ENCODE results near the gene SKP2.

The SKP2 gene

DNA sequence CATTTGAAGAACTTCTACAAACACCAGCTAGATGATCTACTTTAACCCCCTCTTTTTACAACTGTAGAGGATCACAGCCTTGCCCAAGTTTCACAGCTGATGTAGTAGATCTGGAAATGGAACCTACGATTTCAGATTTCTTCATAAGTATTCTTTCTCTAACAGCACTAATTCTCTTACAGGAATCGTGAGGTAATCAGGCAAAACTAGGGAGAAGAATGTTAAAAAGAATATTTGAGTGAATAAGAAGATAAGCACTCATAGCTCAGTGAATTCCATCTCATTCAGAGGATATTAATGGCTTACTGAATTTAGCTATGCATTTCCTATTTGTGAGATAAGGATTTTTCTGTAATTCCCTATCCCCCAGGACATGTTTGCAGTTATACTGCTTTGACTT, 47.7 kb downstream of the SKP2 start:
- no peak for DNase-seq (ENCODE audit: low read depth in 2 of 2)

DNA sequence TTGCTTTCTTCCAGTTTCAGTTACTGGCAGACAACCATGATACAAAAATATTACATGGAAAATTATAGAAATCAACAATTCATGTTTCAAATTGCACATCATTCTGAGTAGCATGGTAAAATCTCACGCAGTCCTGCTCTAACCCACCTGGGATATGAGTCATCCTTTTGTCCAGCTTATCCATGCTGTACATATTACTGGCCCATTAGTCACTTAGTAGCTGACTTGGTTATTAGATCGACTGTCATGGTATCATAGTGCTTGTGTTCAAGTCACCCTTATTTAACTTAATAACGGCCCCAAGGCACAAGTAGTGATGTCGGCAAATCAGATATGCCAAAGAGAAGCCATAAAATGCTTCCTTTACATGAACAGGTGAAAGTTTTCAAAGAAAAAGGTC, 48.6 kb downstream of the SKP2 start:
- DNase-seq (ENCODE audit: low read depth in 2 of 2), result no peak

DNA sequence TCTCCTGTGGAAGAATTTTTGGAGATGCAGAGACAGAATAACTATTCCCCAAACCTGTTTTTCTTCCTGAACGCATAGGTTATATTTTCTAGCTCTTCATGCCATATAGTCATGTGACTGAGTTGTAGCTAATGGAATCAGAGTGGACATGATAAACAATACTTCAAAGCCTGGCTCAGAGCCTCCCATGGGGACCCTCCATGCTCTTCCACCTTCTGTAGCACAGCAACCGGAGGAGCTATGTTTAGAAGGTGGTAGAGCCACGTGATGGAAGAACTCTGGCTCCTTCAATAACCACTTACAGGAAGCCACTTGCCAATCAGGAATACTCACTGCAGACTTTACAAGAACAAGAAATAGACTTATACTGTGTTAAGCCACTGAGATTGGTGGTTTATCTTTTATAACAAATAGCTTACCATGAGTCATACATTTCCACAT, 50.6 kb downstream of the SKP2 start:
- DNase-seq (ENCODE audit: low read depth in 2 of 2), result no peak

DNA sequence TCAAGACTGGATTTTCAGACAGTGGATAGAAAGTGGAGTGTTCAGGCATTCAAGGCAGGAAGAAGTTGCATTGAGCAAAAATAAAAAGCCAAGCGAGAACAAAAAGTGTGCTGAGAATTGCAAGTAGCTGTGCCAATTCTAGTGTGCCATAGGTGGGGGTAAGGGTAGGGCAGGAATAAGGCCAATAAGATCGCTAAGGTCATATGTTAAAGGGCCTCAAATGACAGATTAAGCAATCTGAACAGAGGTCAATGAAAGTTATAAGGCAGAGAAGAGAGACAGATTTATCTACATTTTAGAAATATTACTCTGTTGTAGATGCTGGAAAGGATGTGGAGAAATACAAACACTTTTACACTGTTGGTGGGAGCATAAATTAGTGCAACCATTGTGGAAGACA, 53.4 kb downstream of the SKP2 start:
- DNase-seq (ENCODE audit: low read depth in 2 of 2), result no peak

DNA sequence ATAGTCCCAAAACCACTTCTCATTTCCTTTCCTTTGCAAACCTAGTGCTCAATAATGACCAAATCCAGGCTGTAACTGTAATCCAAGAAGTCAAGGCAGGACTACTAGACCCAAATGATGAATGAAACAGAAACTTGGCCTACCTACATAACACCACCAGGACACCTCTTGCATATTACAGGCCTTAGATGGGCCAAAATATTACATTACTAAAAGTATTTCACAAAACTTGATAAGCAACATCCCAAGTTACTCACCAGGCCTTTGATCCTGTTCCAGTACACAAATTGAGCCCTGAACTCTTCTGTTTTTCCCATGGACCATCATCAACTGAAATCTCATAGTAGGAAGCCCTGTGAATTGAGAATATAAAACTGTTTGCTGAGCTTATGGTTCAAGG, 55.0 kb downstream of the SKP2 start:
- no peak for DNase-seq (ENCODE audit: low read depth in 2 of 2)

DNA sequence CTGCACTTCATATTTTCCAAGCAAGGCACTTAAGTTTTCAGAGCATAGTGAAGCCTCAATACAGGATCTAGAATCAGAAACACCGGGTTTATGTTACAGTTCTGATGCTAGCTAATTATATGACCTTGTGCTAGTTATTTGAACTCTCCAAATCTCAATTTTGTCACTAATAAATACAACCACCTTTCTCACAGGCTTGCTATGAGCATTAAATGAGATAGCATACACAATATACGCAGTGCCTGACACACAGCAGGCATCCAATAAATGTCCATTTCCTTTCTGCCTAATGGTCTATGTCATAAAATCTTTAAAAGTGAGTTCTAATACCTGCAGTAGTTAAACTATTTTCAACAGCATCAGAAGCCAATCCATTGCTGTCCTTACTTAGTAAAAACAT, 56.9 kb downstream of the SKP2 start:
- DNase-seq (ENCODE audit: low read depth in 2 of 2), result no peak

DNA sequence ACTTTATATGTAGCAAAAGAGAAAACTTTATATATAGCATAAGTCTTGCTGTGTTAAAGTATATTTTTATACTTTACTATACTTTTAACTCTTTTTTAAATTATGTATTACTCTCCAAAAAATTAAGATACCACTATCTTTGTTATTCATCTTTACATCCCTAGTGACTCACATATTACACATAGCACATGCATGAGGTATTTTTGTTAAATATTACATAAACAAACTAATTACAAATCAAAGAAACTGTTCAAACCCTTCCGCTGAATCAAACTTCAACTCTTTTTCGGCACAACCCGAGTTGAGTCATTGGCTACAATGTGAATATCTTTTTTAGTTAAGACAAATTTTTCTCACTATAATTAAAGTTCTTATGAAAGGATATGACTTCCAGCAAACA, 57.8 kb downstream of the SKP2 start:
- DNase-seq (ENCODE audit: low read depth in 2 of 2), result no peak

DNA sequence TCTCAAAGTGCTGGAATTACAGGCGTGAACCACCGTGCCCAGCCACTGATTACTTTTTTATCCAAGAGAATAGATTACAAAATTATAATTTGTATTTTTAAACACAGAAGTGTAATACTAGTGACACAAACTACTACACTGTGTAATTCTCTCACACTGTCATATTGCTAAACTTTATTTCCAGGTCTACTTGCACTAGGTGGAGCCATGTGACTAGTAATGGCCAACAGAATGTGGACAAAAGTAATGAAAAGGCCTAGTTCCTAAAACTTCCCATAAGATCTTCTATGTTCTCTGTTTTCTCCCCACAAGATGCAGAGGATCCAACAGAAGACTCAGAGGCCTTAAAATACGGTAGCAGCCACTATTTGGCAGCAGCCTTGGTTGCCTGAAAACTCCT, 62.5 kb downstream of the SKP2 start:
- no peak for DNase-seq (ENCODE audit: low read depth in 2 of 2)

DNA sequence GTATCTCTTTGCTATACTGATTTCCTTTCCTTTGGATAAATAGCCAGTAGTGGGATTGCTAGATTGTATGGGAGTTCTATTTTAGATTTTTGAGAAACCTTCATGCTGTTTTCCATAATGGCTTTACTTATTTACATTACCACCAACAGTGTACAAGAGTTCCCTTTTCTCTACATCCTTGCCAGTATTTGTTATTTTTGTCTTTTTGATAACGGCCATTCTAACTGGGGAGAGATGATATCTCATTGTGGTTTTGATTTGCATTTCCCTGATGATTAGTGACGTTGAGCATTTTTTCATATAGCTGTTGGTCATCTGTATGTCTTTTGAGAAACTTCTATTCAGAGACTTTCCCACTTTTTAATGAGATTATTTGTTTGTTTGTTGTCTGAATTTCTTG, 64.0 kb downstream of the SKP2 start:
- no peak for DNase-seq (ENCODE audit: low read depth in 2 of 2)

DNA sequence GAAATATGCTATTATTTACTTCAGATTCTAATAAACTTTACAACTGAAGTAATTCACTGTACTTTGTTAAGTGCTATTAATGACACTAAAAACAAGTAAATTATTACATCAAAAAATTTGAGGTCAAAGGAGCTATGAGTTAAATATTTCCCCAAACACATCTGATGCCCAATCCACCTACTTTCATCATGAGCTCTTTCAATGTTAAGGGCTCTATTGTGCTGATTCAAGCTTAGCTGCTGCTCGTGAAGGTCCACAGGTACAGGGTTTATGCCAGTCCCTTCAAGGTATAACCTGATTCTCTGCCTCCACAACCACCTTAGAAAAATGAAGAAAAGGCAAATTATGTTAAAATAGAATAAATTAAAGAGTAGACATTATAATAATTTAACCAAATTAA, 65.7 kb downstream of the SKP2 start:
- DNase-seq (ENCODE audit: low read depth in 2 of 2), result no peak

DNA sequence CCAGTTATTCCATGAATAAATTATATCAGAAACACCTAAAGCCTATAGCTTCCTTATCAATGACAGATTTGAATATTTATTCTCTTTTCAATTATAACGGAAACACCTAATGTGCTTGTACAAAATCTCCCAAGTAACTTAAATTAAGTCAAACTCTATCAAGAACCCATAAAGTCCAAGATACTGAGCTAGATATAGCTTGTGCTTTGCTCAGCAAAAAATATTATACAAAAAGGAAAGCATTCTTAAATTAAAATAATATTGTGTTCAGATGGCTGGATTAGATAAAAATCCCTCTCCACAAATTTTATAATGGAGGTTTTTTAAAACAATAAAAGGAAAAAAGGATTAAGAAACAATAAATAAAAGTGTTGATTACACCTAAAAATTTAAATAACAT, 66.1 kb downstream of the SKP2 start:
- DNase-seq (ENCODE audit: low read depth in 2 of 2), result no peak

DNA sequence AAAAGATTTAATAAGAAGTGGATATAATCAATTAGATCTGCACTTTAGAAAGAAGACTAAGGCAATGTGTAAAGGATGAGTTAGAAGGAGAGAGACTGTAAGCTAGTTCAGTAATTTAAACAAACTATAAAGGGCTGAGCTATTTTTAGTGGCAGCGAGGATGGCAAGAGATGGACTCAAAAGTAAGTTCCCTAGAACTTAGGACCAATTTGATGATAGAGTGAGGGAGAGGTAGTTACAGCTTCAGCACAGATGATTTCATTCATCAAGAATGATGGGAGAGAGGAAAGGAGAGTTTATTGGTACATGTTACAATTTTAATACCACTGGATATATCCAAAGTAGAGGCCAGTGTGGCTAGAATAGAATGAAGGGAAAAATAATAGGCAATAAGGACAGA, 70.7 kb downstream of the SKP2 start:
- DNase-seq (ENCODE audit: low read depth in 2 of 2), result no peak

DNA sequence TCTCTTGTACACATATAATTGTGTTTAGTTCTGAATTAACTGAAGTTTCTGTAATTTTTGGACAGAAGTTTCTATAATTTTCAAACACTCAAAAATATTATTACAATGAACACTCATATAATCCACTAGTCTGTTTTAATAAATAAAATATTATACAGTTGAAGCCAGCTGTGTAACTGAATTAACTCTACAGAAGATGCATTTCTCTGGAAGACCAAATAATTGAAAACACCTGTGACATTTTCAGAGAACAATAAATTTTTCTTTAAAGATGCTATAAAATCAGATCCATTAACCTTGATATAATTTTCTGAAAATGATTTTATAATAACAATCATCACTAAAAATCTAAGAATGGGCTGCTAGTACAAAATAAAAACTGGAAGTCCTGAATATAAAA, 75.1 kb downstream of the SKP2 start:
- DNase-seq (ENCODE audit: low read depth in 2 of 2), result no peak

DNA sequence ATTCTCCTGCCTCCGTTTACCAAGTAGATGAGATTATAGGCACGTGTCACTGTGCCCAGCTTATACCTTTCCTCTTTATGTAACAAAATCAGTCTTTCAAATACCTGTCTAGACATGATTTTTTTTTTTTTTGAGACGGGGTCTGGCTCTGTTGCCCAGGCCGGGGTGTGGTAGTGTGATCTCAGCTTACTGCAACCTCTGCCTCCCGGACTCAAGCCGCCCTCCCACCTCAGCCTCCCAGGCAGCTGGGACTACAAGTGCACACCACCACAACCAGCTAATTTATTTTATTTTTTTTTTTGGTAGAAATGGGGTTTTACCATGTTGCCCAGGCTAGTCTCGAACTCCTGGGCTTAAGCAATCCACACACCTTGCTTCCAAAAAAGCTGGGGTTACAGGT, 76.6 kb downstream of the SKP2 start:
- no peak for DNase-seq (ENCODE audit: low read depth in 2 of 2)

DNA sequence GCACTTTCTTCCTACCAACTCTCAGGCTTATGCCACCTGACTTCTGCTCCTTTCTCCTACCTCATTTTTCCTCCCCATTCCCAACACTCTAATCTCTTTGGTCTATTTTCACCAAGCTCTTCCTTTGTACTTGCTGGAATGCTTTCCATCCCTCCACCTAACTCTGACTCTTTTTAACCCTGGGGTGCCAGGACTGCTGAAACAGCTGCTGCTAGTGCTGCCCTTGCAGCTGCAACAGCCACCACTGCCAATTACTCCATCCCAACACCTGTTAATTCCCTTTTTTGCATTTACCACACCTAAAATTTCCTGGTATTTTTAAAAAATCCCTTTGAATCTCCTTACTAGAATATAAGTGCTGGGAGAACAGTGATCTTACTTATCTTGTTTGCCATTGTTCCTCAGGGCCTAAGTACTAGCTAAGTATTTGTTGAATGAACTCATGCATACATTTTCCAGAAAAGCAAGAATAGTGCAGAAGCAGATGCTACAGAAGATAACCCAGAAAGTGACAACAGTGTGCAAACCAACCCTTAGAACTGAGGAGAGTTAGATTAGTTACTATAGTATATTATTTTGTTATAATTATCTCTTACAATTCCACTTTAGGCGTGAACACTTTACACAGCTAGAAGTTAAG, 78.4 kb downstream of the SKP2 start:
- DNase-seq (ENCODE audit: low read depth in 2 of 2), result no peak

DNA sequence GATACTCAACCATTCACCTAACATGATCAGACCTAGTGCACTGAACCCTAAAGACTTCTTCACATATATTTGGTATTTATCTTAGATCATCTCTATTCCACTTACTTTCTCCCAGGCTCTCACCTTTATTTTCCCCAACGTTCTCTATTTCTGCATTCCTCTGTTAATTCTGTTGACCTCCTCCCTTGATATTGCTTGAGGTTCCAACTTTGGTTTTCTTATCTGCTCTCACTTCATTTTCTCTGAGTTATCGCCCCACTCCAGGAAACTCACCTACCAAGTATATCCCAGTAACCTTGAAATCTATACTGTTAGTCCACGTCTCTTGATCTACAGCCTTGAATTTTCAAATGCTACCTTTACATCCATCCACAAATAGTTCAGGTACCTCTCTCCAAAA, 80.6 kb downstream of the SKP2 start:
- no peak for DNase-seq (ENCODE audit: low read depth in 2 of 2)
